ENCODE measurements around the gene GPX8.

Gene GPX8

DNA sequence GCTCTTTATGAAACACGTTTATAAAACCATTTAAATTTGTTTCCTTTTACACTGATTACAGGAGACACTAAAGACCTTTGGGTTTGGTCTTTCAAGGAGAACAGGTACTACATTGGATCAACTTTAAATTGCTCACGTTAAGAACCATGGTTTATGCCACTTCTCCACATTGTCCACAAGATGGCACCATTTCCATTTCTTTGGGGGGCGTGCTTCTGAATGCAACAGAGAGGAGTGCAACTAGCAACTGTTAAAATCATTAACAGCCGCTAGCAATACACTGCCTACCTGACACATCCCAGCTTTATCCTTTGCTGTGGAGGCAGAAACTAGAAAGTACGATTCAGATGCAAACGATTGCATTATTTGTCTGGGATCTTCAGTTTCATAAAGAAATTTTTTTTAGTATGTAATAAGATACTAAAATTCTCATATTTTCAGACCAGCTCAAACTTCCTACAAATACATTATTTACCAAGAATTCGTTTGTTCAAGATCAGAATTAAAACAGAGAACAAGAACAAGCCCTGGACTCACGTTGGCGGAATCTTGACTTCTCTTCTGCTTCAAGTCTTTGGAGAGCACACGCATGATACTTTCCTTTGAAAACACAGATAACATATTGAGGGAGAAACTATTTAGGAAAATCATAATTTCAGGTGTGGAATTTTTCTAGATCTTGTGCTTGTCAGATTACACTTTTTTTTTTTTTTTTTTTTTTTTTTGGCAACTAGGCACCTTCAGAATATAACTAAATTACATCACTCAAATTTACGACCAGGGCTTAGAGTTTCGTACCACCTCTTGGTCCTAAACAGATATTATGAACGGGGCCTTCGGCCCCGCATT is 12.3 kb downstream of the GPX8 start:
- peak; percentile 82 for DNase-seq (ENCODE audit: low spot score)

- DNase-seq (ENCODE audit: low spot score), result peak; percentile 94
These were observed 13.1 kb downstream of the GPX8 start, which contains the start of gene CDC20B for GRCh38 chr5:55172937-55173686. TSS of gene CDC20B (minus strand) at chr5:55173177. CDS start at chr5:55173000, 177 bp downstream.

DNA sequence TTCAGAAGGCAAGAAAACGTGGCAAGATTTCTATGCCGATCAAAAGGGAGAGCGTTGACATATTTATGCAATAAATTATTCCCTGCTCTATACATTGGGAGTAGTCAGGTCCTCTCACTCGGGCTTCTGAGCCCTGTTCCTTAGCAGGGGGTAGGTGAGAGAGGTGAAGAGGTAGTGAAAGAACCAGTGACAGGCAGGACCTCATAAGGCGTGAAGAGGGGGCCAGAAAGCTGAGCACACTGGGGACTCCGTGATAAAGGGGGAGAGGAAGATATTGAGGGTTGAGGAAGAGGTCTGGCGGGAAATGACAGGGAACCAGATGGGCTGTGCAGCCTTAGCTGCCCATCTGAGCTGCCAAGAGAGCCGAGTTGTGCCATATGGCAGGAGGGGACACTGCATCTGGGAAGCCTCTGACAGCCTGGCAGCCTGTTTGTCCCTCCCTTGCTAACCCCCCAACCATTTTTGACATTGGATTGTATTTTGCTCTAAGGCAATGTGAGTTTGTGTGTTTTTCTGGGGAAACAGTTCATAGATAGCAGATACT is 13.8 kb downstream of the GPX8 start:
- no peak for DNase-seq (ENCODE audit: low spot score)

GRCh38 chr5:55175781-55176175 is 15.8 kb downstream of the GPX8 start:
- no peak for DNase-seq (ENCODE audit: low spot score)

DNA sequence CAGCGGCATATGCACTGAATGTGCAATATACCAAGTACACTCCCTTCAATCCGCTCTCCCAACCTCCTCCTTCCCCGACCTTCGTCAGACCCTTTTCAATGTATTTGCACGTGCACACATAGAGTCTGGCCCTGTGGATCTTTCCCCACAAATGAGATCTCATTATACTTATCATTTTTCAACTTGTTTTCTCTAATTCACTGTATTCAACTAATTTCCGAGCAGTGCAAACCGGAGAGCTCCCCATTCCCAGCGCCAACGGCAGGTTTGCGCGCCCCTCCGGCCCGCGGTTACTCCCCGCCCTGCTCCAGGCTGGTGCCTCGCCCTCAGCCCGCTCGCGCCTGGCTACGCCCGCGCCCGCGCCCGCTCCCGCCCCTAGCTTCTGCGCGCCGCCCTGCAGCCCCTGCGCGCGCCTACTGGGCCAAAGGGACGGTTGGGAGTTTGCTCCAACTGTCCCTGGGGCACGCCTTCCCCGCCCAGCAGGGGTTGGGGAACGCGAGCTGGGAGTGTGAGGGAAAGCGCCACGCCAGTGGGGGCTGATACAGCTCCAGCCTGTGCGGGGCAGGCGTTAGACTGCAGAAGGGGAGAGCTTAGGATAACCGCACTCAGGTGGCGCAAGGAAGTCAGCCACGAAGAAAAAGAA is 16.3 kb downstream of the GPX8 start:
- DNase-seq (ENCODE audit: low spot score), result peak; percentile 15

DNA sequence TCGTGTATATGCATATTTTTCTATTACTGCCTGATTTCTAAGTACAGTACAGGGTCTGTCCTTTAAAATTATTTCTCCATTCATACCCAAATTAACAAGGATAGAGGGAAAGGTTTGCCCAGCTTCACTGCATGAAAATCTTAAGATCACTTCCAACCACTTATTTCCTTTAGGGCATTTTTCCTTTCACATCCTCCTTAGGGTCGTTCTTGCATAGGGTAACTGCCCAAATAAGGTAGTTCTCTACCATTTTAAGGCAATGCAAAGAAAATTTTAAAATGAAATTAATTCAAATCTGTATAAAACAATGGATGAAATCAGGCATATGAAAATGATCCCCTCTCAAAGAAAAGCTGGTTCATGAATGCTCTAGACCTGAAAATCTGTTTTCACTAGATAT is 17.1 kb downstream of the GPX8 start:
- no peak for DNase-seq (ENCODE audit: low spot score)

DNA sequence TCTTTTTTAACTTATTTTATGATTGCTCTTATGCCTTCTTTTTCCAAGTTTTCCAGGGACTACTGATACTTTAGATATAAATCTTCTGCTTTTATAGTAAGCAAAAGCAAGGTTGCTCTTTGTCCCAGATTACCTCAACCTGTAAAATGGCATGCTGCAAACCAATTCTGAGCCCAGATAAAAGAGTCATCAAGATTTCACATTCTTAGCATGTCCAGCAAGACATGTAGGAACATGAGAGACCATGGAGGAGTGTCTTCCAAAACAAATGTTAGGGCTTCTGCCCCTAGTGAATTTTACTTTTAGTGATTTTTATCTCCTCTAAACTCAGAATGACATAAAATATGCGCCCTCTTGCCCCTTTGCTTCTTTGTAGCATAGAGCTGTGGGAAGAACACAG is 20.0 kb downstream of the GPX8 start:
- DNase-seq (ENCODE audit: low spot score), result no peak

- DNase-seq (ENCODE audit: low spot score), result no peak
These were observed 27.4 kb downstream of the GPX8 start for GRCh38 chr5:55187370-55187769.

DNA sequence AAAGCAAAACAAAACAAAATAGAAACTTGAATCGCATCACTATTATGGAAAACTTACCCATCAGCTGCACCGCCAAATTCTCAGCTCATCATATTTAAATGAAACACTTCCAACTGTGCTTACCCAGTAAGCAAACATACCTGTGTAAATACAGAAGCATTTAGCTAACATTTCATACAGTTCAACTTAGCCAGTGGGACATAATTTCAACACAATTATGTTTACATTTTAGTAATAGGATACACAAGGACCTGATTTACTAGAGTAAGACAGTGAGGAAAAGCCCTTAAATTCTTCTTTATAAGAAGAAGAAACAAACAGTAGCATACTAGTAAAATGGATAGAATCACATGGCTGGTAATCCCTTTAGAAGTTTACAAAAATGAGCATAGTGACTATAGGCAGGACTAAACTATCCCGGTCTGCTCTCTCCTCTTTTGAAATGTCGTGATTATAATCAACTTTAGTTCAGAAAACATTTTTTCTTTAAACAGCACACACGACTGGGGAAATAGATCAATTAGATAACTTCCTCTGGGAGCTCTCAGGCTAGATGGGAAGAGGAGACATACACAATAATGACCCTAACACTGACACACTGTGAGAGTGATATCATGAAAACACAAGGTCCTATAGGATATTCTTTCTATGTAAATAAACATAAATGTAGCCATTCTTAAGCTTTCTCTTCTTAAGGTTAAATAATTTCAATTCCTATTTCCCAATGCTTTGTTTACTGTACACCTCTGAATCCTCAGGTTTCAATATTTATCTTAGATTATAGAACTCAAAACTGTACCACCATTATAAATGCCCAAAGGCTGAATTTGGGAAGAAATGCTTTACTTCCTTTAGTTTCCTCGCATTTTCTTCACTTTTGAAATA is 28.9 kb downstream of the GPX8 start:
- no peak for DNase-seq (ENCODE audit: low spot score)

DNA sequence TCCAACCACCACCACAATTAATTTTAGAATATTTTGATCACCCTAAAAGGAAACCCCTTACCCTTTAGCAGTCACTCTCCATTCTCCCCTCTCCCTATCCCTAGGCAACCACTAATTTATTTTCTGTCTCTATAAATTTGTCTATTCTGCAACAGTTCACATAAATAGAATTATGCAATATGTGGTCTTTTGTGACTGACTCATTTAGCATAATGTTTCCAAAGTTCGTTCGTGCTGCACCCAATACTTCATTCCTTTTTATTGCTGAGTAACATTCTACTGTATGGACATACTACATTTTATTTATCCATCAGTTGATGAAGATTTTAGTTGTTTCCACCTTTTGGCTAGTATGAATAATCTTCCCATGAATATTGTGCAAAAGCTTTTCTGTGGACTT is 31.2 kb downstream of the GPX8 start:
- no peak for DNase-seq (ENCODE audit: low spot score)

DNA sequence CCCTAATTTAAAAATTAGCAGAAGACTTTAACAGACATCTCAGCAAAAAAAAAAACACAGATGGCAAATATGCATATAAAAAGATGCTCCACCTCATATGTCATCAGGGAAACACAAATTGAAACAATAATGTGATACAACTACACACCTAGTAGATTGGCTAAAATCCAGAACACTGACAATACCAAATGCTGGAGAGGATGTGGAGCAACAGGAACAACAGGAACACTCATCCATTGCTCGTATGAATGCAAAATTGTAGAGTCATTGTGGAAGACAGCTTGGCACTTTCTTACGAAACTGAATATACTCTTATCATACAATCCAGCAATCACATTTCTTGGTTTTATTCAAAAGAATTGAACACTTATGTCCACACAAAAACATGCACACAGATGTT is 45.0 kb downstream of the GPX8 start:
- DNase-seq (ENCODE audit: low spot score), result no peak

DNA sequence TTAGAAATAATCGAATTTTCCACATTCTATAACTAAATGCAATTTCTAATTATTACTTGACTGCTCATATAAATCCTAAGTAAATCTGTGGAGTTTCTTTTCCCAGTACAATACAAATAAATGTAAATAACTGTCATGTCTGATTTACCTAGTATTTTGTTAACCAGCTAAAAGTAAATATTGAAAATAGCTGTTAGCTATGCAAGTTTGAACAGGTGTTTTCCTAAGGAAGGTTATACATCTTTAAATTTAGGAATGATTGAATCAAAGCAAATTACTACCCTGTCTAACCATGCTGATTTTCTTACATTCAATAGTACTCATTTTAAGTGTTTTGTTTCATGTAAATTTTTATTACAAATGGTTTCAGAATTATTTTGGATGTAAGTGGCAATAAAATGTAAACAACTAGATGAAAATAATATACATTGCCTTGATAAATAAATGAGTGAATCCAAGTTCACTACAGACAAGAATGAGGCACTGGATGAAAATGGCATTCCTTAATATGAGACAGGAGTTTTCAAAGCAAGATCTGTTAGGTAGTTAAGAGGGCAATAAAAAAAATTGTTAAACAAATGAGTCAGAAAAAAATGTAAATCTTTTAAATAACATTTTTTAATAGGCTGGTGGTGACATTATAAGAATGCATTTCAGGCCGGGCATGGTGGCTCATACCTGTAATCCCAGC is 51.4 kb downstream of the GPX8 start:
- DNase-seq (ENCODE audit: low spot score), result no peak
